ENCODE data around the gene CASP6. TPM values are rescaled to one million over a fixed set of nuclear protein-coding genes. Genes with fewer than 3 reads are reported as not detected.

The CASP6 gene
- total RNA-seq, 2 experiments from 2014 or later: 5.4 to 5.5 TPM

- Histone ChIP-seq H3K4me1 (ENCODE audit: insufficient read depth, low read length) (no peaks in the 10 kb centered on the region), H3K9me3 (ENCODE audit: control insufficient read depth in 1 of 2, insufficient read depth in 1 of 2, low read length in 2 of 2) (no peaks in the 10 kb centered on the region), H3K27ac (ENCODE audit: low read depth in 1 of 2, low read length in 2 of 2) (no peak overlapping the region), H3K4me3 (ENCODE audit: low read length) (no peak overlapping the region), H3K36me3 (ENCODE audit: insufficient read depth, low read length) (peaks cover 8% of the 10 kb centered on the region), H3K27me3 (ENCODE audit: control insufficient read depth in 1 of 2, insufficient read depth in 2 of 2, low read length in 2 of 2) (no peaks in the 10 kb centered on the region)
- peaks cover 27% of the 10 kb centered on the region for H3K36me3 Mint-ChIP-seq (ENCODE audit: low read depth)
- no peaks in the 10 kb centered on the region for H3K27me3 Mint-ChIP-seq
- no peak overlapping the region for H3K4me3 Mint-ChIP-seq
- H3K4me1 Mint-ChIP-seq (ENCODE audit: low read depth): peaks cover 25% of the 10 kb centered on the region
- no peaks in the 10 kb centered on the region for H3K9me3 Mint-ChIP-seq
- TF ChIP-seq CTCF (IDR thresholded peaks at IDR 0.05): no peak
- intact Hi-C loops (cut with DNase I, micrococcal nuclease): loop anchor here in 1 of 2 experiments (10.0 kb wide), 1 partner anchor 1098 kb away; the partner anchor contains the start of gene RPL34
- no peak overlapping the region for H3K27ac Mint-ChIP-seq
- ATAC-seq (ENCODE audit: poor library complexity): no peak
- CTCF ChIA-PET: no interaction called here
- no peak for DNase-seq
- POLR2A ChIA-PET: no interaction called here
These were observed 19.1 kb upstream of the CASP6 start for GRCh38 chr4:109722357-109722756.

GRCh38 chr4:109721033-109721432, 17.8 kb upstream of the CASP6 start:
- H3K36me3 Mint-ChIP-seq (ENCODE audit: low read depth): peaks cover 35% of the 10 kb centered on the region
- ATAC-seq (ENCODE audit: poor library complexity) (no peak), DNase-seq (no peak)
- TF ChIP-seq CTCF (IDR thresholded peaks at IDR 0.05): no peak
- ChIA-PET POLR2A (no interaction called here), CTCF (no interaction called here)
- peaks cover 18% of the 10 kb centered on the region for H3K4me1 Mint-ChIP-seq (ENCODE audit: low read depth)
- no peak overlapping the region for H3K4me3 ChIP-seq (ENCODE audit: low read length)
- no peak overlapping the region for H3K27ac Mint-ChIP-seq
- H3K4me3 Mint-ChIP-seq: no peak overlapping the region
- intact Hi-C loops (cut with DNase I, micrococcal nuclease): loop anchor here in 1 of 2 experiments (10.0 kb wide), 1 partner anchor 1096 kb away; the partner anchor contains the start of gene RPL34
- no peaks in the 10 kb centered on the region for H3K27me3 ChIP-seq (ENCODE audit: control insufficient read depth in 1 of 2, insufficient read depth in 2 of 2, low read length in 2 of 2)
- no peaks in the 10 kb centered on the region for H3K9me3 Mint-ChIP-seq
- no peak overlapping the region for H3K27ac ChIP-seq (ENCODE audit: low read depth in 1 of 2, low read length in 2 of 2)
- H3K4me1 ChIP-seq (ENCODE audit: insufficient read depth, low read length): no peaks in the 10 kb centered on the region
- H3K9me3 ChIP-seq (ENCODE audit: control insufficient read depth in 1 of 2, insufficient read depth in 1 of 2, low read length in 2 of 2): no peaks in the 10 kb centered on the region
- H3K27me3 Mint-ChIP-seq: no peaks in the 10 kb centered on the region
- peaks cover 21% of the 10 kb centered on the region for H3K36me3 ChIP-seq (ENCODE audit: insufficient read depth, low read length)

GRCh38 chr4:109719604-109720003, 16.4 kb upstream of the CASP6 start:
- POLR2A ChIA-PET: no interaction called here

More at GRCh38 chr4:109719604-109720003, 16.4 kb upstream of the CASP6 start:
- DNase-seq: no peak
- no peaks in the 10 kb centered on the region for H3K27me3 Mint-ChIP-seq
- no peak overlapping the region for H3K27ac Mint-ChIP-seq
- no peak overlapping the region for H3K4me3 Mint-ChIP-seq
- CTCF ChIA-PET: no interaction called here
- Histone ChIP-seq H3K4me3 (ENCODE audit: low read length) (no peak overlapping the region), H3K4me1 (ENCODE audit: insufficient read depth, low read length) (no peaks in the 10 kb centered on the region), H3K9me3 (ENCODE audit: control insufficient read depth in 1 of 2, insufficient read depth in 1 of 2, low read length in 2 of 2) (no peaks in the 10 kb centered on the region), H3K27ac (ENCODE audit: low read depth in 1 of 2, low read length in 2 of 2) (no peak overlapping the region), H3K27me3 (ENCODE audit: control insufficient read depth in 1 of 2, insufficient read depth in 2 of 2, low read length in 2 of 2) (no peaks in the 10 kb centered on the region), H3K36me3 (ENCODE audit: insufficient read depth, low read length) (peaks cover 16% of the 10 kb centered on the region)
- intact Hi-C loops (cut with DNase I, micrococcal nuclease): loop anchor here in 1 of 2 experiments (10.0 kb wide), 1 partner anchor 1095 kb away; the partner anchor contains the start of gene RPL34
- peaks cover 34% of the 10 kb centered on the region for H3K36me3 Mint-ChIP-seq (ENCODE audit: low read depth)
- no peak for ATAC-seq (ENCODE audit: poor library complexity)
- H3K4me1 Mint-ChIP-seq (ENCODE audit: low read depth): peaks cover 16% of the 10 kb centered on the region
- TF ChIP-seq CTCF (IDR thresholded peaks at IDR 0.05): no peak
- no peaks in the 10 kb centered on the region for H3K9me3 Mint-ChIP-seq

Data from CD4-positive, alpha-beta T cell (primary cell).